ENCODE data around the gene TBL1XR1. TPM values are rescaled to one million over a fixed set of nuclear protein-coding genes. Genes with fewer than 3 reads are reported as not detected.

The TBL1XR1 gene
- total RNA-seq, 4 donors from 2014 or later: 56.0 to 90.8 (median 75.6) TPM

DNA sequence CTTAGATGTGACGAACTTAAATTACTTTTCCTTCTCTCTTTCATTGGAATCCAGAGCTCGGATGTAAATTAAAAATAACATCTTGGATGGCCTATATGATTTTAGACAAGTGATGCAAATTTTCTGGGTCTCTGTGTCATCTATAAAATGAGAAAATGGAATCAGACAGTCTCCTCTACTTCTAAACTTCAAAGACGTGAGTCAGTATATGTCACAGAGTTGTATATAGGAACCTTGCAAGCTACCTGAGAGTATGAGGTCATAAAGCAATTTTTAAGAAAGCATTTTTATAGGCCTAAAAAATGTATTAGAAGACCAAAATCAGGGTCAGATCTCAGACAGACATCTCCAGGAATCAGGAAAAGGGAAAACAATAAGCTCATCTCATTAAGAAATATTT, 128.3 kb downstream of the TBL1XR1 start:
- Histone ChIP-seq H3K9me3 (no peaks in the 10 kb centered on the region), H3K27me3 (no peaks in the 10 kb centered on the region), H3K4me3 (no peak overlapping the region), H3K36me3 (peaks cover 5% of the 10 kb centered on the region), H3K4me1 (peaks cover 26% of the 10 kb centered on the region), H3K27ac (no peak overlapping the region)
- TF ChIP-seq EP300 (IDR thresholded peaks at IDR 0.05): no peak
- no peak for TF ChIP-seq POLR2AphosphoS5 (IDR thresholded peaks at IDR 0.05)
- TF ChIP-seq, protein P1, sequence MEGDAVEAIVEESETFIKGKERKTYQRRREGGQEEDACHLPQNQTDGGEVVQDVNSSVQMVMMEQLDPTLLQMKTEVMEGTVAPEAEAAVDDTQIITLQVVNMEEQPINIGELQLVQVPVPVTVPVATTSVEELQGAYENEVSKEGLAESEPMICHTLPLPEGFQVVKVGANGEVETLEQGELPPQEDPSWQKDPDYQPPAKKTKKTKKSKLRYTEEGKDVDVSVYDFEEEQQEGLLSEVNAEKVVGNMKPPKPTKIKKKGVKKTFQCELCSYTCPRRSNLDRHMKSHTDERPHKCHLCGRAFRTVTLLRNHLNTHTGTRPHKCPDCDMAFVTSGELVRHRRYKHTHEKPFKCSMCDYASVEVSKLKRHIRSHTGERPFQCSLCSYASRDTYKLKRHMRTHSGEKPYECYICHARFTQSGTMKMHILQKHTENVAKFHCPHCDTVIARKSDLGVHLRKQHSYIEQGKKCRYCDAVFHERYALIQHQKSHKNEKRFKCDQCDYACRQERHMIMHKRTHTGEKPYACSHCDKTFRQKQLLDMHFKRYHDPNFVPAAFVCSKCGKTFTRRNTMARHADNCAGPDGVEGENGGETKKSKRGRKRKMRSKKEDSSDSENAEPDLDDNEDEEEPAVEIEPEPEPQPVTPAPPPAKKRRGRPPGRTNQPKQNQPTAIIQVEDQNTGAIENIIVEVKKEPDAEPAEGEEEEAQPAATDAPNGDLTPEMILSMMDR (IDR thresholded peaks at IDR 0.05): no peak
- no peak for TF ChIP-seq POLR2A (IDR thresholded peaks at IDR 0.05)
- no peak for DNase-seq (ENCODE audit: low spot score in 2 of 2)
- WGBS: 93% methylated on average over 3 of the region's 3 CpGs

DNA sequence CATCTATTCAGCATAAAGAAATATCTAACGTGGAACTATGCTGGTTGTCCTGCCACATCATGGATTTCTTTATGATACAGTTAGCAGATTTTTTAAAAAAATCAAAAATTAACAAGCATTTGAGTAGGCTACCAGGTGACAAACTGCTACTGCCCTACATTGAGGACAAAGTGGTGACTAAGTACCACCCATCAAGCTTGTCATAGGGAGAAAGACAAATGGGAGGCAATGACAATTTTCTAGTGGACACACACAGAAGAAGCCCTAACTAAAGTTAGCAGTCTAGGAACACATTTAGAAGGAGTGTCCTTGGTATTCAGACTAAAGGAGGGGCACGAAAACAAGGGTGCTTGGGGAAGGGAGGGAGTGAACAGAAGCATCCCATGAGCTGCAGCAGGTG, 131.2 kb downstream of the TBL1XR1 start:
- Histone ChIP-seq H3K4me1 (peaks cover 30% of the 10 kb centered on the region), H3K9me3 (no peaks in the 10 kb centered on the region), H3K36me3 (no peaks in the 10 kb centered on the region), H3K4me3 (no peak overlapping the region), H3K27ac (no peak overlapping the region), H3K27me3 (no peaks in the 10 kb centered on the region)
- 80% methylated on average over 2 of the region's 2 CpGs for WGBS
- no peak for DNase-seq (ENCODE audit: low spot score in 2 of 2)
- TF ChIP-seq POLR2AphosphoS5 (IDR thresholded peaks at IDR 0.05): no peak
- TF ChIP-seq, protein P1 (IDR thresholded peaks at IDR 0.05): no peak
- TF ChIP-seq POLR2A (IDR thresholded peaks at IDR 0.05): no peak
- no peak for TF ChIP-seq EP300 (IDR thresholded peaks at IDR 0.05)

DNA sequence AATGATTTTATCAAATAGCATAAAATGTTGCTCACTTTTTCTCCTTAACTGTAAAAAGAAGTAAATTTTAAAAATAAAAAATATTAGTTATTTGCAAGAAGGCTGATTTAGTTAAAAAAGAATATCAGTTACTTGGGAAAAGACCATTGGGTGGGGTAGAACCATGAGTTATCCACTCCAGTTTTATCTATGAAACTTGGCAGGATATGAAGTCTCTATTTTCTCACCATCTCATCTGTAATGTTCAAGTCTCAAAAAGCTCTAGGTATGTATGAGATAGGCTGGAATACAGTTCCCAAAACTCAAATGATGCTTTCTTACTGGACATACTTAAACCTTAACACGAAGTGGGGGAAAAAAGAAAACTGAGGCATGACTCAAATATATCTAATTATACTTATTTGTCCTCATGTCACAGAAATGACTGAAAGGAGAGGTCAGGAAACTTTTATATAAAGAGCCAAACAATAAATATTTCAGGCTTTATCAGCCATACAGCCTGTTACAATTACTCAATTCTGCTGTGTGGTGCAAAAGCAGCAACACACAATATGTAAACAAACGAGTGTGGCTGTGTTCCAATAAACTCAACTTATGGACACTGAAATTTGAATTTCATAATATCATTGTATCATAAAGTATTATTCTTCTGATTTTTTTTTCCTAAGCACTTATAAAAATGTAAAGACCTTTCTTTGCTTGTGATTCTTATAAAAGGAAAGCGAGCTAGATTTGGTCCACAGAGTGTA, 131.8 kb downstream of the TBL1XR1 start:
- Histone ChIP-seq H3K4me1 (peaks cover 28% of the 10 kb centered on the region), H3K27me3 (no peaks in the 10 kb centered on the region), H3K4me3 (no peak overlapping the region), H3K27ac (no peak overlapping the region), H3K9me3 (no peaks in the 10 kb centered on the region), H3K36me3 (no peaks in the 10 kb centered on the region)
- TF ChIP-seq EP300 (IDR thresholded peaks at IDR 0.05) (no peak), POLR2AphosphoS5 (IDR thresholded peaks at IDR 0.05) (no peak), POLR2A (IDR thresholded peaks at IDR 0.05) (no peak)
- TF ChIP-seq, protein P1 (IDR thresholded peaks at IDR 0.05): no peak
- DNase-seq (ENCODE audit: low spot score in 2 of 2): no peak
- WGBS: 77% methylated on average over 3 of the region's 3 CpGs

DNA sequence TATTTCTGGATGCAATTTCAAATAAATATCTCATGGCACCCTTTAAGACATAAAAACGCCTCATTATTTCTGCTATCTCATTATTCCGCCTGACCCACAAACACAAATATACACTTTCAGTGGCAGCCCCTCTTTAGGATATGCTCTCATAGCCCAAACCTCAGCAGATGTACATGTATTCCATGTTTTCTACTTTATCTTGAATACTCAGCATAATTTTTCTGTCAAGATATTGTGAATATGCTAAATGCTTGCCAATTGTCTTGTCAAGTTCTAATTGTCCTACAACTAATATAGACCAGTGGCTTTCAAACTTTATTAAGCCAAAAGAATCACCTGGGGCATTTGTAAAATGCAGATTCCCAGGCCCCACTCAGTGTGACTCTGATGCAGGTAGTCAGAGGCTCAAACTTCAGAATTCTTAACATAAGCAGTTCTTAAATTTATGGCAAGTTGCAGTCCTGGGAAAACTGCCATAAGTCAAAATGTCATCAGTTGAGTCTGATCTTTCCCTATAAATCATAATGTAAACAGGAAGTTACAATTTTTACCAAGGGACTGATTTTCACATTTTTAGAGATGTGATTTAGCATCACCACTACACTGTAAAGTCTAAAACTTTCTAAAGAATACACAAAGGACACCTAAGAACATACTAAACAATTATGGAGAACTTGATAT, 135.1 kb downstream of the TBL1XR1 start:
- H3K36me3 ChIP-seq: no peaks in the 10 kb centered on the region
- 98% methylated on average over 2 of the region's 2 CpGs for WGBS
- peaks cover 10% of the 10 kb centered on the region for H3K4me1 ChIP-seq
- TF ChIP-seq POLR2A (IDR thresholded peaks at IDR 0.05) (no peak), EP300 (IDR thresholded peaks at IDR 0.05) (no peak), POLR2AphosphoS5 (IDR thresholded peaks at IDR 0.05) (no peak)
- TF ChIP-seq, protein P1 (IDR thresholded peaks at IDR 0.05): no peak
- no peaks in the 10 kb centered on the region for H3K27me3 ChIP-seq
- H3K27ac ChIP-seq: no peak overlapping the region
- H3K4me3 ChIP-seq: no peak overlapping the region
- H3K9me3 ChIP-seq: no peaks in the 10 kb centered on the region
- DNase-seq (ENCODE audit: low spot score in 2 of 2): no peak

DNA sequence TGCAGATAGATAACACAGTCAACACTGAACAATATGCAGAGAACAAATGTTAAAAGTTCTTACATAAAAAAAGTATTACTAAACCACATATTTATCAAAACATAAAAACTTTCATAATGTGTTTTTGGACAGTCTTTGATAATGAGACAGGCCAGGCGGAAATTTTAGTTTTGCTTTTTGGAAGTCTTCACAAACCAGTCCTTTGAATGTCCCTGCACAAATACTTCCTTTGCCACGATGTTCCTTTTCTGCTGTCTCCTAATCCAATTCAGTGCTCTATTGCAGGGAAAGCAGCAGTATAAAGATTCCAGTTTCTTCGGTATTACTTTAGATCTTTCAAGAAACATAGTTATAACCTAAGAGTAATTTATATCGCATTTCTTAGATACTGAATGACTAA, 135.9 kb downstream of the TBL1XR1 start:
- Histone ChIP-seq H3K4me1 (peaks cover 13% of the 10 kb centered on the region), H3K27ac (no peak overlapping the region), H3K27me3 (no peaks in the 10 kb centered on the region), H3K36me3 (no peaks in the 10 kb centered on the region), H3K4me3 (no peak overlapping the region), H3K9me3 (no peaks in the 10 kb centered on the region)
- WGBS: 76% methylated on average over 4 of the region's 4 CpGs
- no peak for DNase-seq (ENCODE audit: low spot score in 2 of 2)
- TF ChIP-seq POLR2AphosphoS5 (IDR thresholded peaks at IDR 0.05) (no peak), EP300 (IDR thresholded peaks at IDR 0.05) (no peak), POLR2A (IDR thresholded peaks at IDR 0.05) (no peak)
- TF ChIP-seq, protein P1 (IDR thresholded peaks at IDR 0.05): no peak
